ENCODE measurements around the gene TPM1. TPM values are rescaled to one million over a fixed set of nuclear protein-coding genes. Genes with fewer than 3 reads are reported as not detected.

TPM1 gene
- total RNA-seq, 2 donors from 2014 or later, result 927 to 1,440 TPM

GRCh38 chr15:63075015-63075983, 32.8 kb downstream of the TPM1 start:
- DNase-seq (ENCODE audit: low spot score) (no peak), ATAC-seq (ENCODE audit: insufficient number of reproducible peaks, low FRiP score, low read depth) (no peak)
- TF ChIP-seq CTCF (IDR thresholded peaks at IDR 0.05), result no peak
- peak overlapping the region; percentile 19 to 41 for H3K27ac ChIP-seq
- H3K4me3 ChIP-seq, result peak overlapping the region; percentile 52
- H3K36me3 ChIP-seq, result peaks cover 11% of the 10 kb centered on the region
- no peaks in the 10 kb centered on the region for H3K27me3 ChIP-seq (replicated peaks; ENCODE audit: insufficient read depth)
- H3K9me3 ChIP-seq, result no peaks in the 10 kb centered on the region
- H3K4me1 ChIP-seq (ENCODE audit: control insufficient read depth in 1 of 2, low read depth in 2 of 2), result peaks cover 0 to 23% of the 10 kb centered on the region in 2 donors

GRCh38 chr15:63075984-63076713, 33.6 kb downstream of the TPM1 start:
- ATAC-seq (ENCODE audit: insufficient number of reproducible peaks, low FRiP score, low read depth) (no peak), DNase-seq (ENCODE audit: low spot score) (no peak)
- Histone ChIP-seq H3K27ac (peak overlapping the region; percentile 19 to 41), H3K4me3 (peak overlapping the region; percentile 52), H3K27me3 (replicated peaks; ENCODE audit: insufficient read depth) (no peaks in the 10 kb centered on the region), H3K36me3 (peaks cover 7% of the 10 kb centered on the region), H3K9me3 (no peaks in the 10 kb centered on the region), H3K4me1 (ENCODE audit: control insufficient read depth in 1 of 2, low read depth in 2 of 2) (peaks cover 0 to 23% of the 10 kb centered on the region in 2 donors)
- no peak for TF ChIP-seq CTCF (IDR thresholded peaks at IDR 0.05)

- no peaks in the 10 kb centered on the region for H3K27me3 ChIP-seq (replicated peaks; ENCODE audit: insufficient read depth)
- H3K36me3 ChIP-seq, result peaks cover 2% of the 10 kb centered on the region
- H3K27ac ChIP-seq, result no peak overlapping the region
- no peaks in the 10 kb centered on the region for H3K9me3 ChIP-seq
- H3K4me3 ChIP-seq, result no peak overlapping the region
- peaks cover 0 to 23% of the 10 kb centered on the region in 2 donors for H3K4me1 ChIP-seq (ENCODE audit: control insufficient read depth in 1 of 2, low read depth in 2 of 2)
- no peak for ATAC-seq (ENCODE audit: insufficient number of reproducible peaks, low FRiP score, low read depth)
- no peak for DNase-seq (ENCODE audit: low spot score)
- TF ChIP-seq CTCF (IDR thresholded peaks at IDR 0.05), result no peak
Measured at GRCh38 chr15:63076714-63077046, 34.1 kb downstream of the TPM1 start.

GRCh38 chr15:63077952-63078351, 35.4 kb downstream of the TPM1 start:
- Histone ChIP-seq H3K4me1 (ENCODE audit: control insufficient read depth in 1 of 2, low read depth in 2 of 2) (peaks cover 0 to 23% of the 10 kb centered on the region in 2 donors), H3K4me3 (no peak overlapping the region), H3K9me3 (no peaks in the 10 kb centered on the region), H3K27ac (no peak overlapping the region), H3K27me3 (replicated peaks; ENCODE audit: insufficient read depth) (no peaks in the 10 kb centered on the region), H3K36me3 (no peaks in the 10 kb centered on the region)
- ATAC-seq (ENCODE audit: insufficient number of reproducible peaks, low FRiP score, low read depth), result no peak
- no peak for TF ChIP-seq CTCF (IDR thresholded peaks at IDR 0.05)
- DNase-seq (ENCODE audit: low spot score), result no peak

- no peaks in the 10 kb centered on the region for H3K27me3 ChIP-seq (replicated peaks; ENCODE audit: insufficient read depth)
- DNase-seq (ENCODE audit: low spot score) (no peak), ATAC-seq (ENCODE audit: insufficient number of reproducible peaks, low FRiP score, low read depth) (no peak)
- H3K27ac ChIP-seq, result no peak overlapping the region
- no peaks in the 10 kb centered on the region for H3K9me3 ChIP-seq
- H3K36me3 ChIP-seq, result no peaks in the 10 kb centered on the region
- peaks cover 0 to 12% of the 10 kb centered on the region in 2 donors for H3K4me1 ChIP-seq (ENCODE audit: control insufficient read depth in 1 of 2, low read depth in 2 of 2)
- no peak for TF ChIP-seq CTCF (IDR thresholded peaks at IDR 0.05)
- H3K4me3 ChIP-seq, result no peak overlapping the region
Measured at GRCh38 chr15:63079947-63080626, 37.5 kb downstream of the TPM1 start.

Data from thoracic aorta (tissue), 2 donors.